SK-N-SH treated with all-trans-retinoic acid at 6 μM for 48 hours (cell line): ENCODE data around the gene ARMC6.

Source experiments
- ATAC-seq: fragments of 200-7000 bp; cut with Tn5 transposase; 3 replicates; pipeline ENCODE4 v1.9.1; 2020; ENCODE audit warnings: mild to moderate bottlenecking, moderate library complexity
- ARNTL ChIP-seq: fragments of 450-650 bp; formaldehyde crosslinking; IDR thresholded peaks from 2 replicates; pipeline ENCODE4 v1.5.0; 2020; ENCODE audit warnings: low read depth, mild to moderate bottlenecking, moderate library complexity, borderline replicate concordance
- BACH2 ChIP-seq: fragments of 250-450 bp; sonication (Bioruptor Pico); IDR thresholded peaks from 2 replicates; pipeline ENCODE4 v1.9.0; 2021; ENCODE audit warnings: mild to moderate bottlenecking, borderline replicate concordance
- CSDC2 ChIP-seq: fragments of 250-450 bp; sonication (Bioruptor Pico); IDR thresholded peaks from 2 replicates; pipeline ENCODE4 v1.5.0; 2020; ENCODE audit warnings: mild to moderate bottlenecking, moderate library complexity
- ESRRG ChIP-seq: fragments of 250-450 bp; sonication (Bioruptor Pico); IDR thresholded peaks from 2 replicates; pipeline ENCODE4 v1.6.1; 2021; ENCODE audit warnings: mild to moderate bottlenecking
- GLIS3 ChIP-seq: fragments of 250-450 bp; sonication (Bioruptor Pico); IDR thresholded peaks from 2 replicates; pipeline ENCODE4 v1.5.0; 2020; ENCODE audit warnings: mild to moderate bottlenecking, moderate library complexity
- ISL1 ChIP-seq: fragments of 250-450 bp; sonication (Bioruptor Pico); IDR thresholded peaks from 2 replicates; pipeline ENCODE4 v2.1.2; 2022; ENCODE audit warnings: mild to moderate bottlenecking, moderate library complexity
- OSR1 ChIP-seq: fragments of 250-450 bp; sonication (Bioruptor Pico); IDR thresholded peaks from 2 replicates; pipeline ENCODE4 v1.8.0; 2022; ENCODE audit warnings: moderate library complexity, mild to moderate bottlenecking, inconsistent platforms
- PPARA ChIP-seq: fragments of 250-450 bp; sonication (Bioruptor Pico); IDR thresholded peaks from 2 replicates; pipeline ENCODE4 v1.5.0; 2020; ENCODE audit warnings: mild to moderate bottlenecking, borderline replicate concordance
- SNAI2 ChIP-seq: fragments of 250-450 bp; sonication (Bioruptor Pico); IDR thresholded peaks from 2 replicates; pipeline ENCODE4 v1.5.0; 2020; ENCODE audit warnings: mild to moderate bottlenecking, moderate library complexity
- TOX ChIP-seq: fragments of 250-450 bp; sonication (Bioruptor Pico); IDR thresholded peaks from 2 replicates; pipeline ENCODE4 v1.8.0; 2021; ENCODE audit warnings: mild to moderate bottlenecking, moderate library complexity, borderline replicate concordance
- ZC3H10 ChIP-seq: fragments of 250-450 bp; sonication (Bioruptor Pico); IDR thresholded peaks from 2 replicates; pipeline ENCODE4 v1.5.1; 2021; ENCODE audit warnings: mild to moderate bottlenecking, moderate library complexity
- ZFP3 ChIP-seq: fragments of 250-450 bp; sonication (Bioruptor Pico); IDR thresholded peaks from 2 replicates; pipeline ENCODE4 v1.5.0; 2020; ENCODE audit warnings: mild to moderate bottlenecking, moderate library complexity
- ZFP30 ChIP-seq: fragments of 450-650 bp; formaldehyde crosslinking; IDR thresholded peaks from 2 replicates; pipeline ENCODE4 v1.5.0; 2022; ENCODE audit warnings: mild to moderate bottlenecking, moderate library complexity
- ZNF565 ChIP-seq: fragments of 450-650 bp; formaldehyde crosslinking; conservative IDR thresholded peaks from 2 replicates; pipeline ENCODE4 v1.5.0; 2020; ENCODE audit warnings: low read depth, mild to moderate bottlenecking, moderate library complexity
- ZNF70 ChIP-seq: fragments of 450-650 bp; formaldehyde crosslinking; IDR thresholded peaks from 2 replicates; pipeline ENCODE4 v1.5.0; 2020; ENCODE audit warnings: mild to moderate bottlenecking, moderate library complexity
- ZNF8 ChIP-seq: fragments of 450-650 bp; formaldehyde crosslinking; IDR thresholded peaks from 2 replicates; pipeline ENCODE4 v1.5.0; 2020; ENCODE audit warnings: mild to moderate bottlenecking, moderate library complexity
- TF ChIP-seq, protein P1 (sequence below): fragments of 250-450 bp; sonication (Bioruptor Pico); IDR thresholded peaks from 2 replicates; pipeline ENCODE4 v1.5.1; 2021; ENCODE audit warnings: mild to moderate bottlenecking, moderate library complexity
- TF ChIP-seq, protein P2 (sequence below): fragments of 250-450 bp; sonication (Bioruptor Pico); IDR thresholded peaks from 2 replicates; pipeline ENCODE4 v1.5.1; 2020; ENCODE audit warnings: low read depth, mild to moderate bottlenecking, moderate library complexity
- TF ChIP-seq, protein P3 (sequence below): fragments of 250-450 bp; sonication (Bioruptor Pico); IDR thresholded peaks from 2 replicates; pipeline ENCODE4 v1.5.0; 2020; ENCODE audit warnings: mild to moderate bottlenecking, moderate library complexity
- TF ChIP-seq, protein P4 (sequence below): fragments of 250-450 bp; sonication (Bioruptor Pico); IDR thresholded peaks from 2 replicates; pipeline ENCODE4 v1.8.0; 2021; ENCODE audit warnings: low read depth, mild to moderate bottlenecking, moderate library complexity, borderline replicate concordance
- TF ChIP-seq, protein P5 (sequence below): fragments of 250-450 bp; sonication (Bioruptor Pico); IDR thresholded peaks from 2 replicates; pipeline ENCODE4 v1.8.0; 2020; ENCODE audit warnings: mild to moderate bottlenecking, moderate library complexity, borderline replicate concordance

The ARMC6 gene

DNA sequence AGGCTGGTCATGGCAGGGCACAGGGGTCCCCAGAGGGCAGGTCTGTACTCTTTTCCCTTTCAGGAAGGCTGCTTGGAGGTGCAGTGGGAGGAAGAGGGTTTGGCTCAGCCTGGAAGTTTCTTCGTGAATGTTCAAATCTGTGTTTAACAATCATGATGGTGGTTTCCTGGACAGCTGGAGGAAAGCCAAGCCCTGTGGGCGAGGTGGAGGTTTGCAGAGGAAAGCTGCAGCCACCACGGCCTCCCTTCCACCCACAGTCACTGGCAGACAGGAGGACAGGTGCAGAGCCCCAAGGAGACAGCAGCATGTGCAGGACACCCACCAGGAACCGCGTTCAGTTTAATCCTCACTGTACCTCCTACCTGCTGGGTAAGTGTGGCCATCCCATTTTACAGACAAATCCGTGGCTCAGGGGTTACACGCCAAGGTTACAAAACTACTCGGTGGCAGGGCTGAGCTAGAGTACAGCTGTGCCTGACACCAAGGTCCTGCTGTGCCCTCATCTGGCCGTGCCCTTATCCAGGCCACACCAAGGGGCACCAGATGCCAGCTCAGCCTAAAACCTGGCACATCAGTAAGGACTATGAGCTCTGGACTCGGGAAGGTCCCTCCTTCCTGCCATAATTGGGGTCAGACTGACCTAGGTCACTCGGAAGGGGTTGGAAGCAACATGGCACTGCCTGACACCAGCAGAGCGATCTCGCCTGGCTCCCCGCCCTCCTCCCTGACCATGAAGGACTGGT lies 34.2 kb upstream of the ARMC6 start:
- no peak for ATAC-seq
- TF ChIP-seq ZNF70 (CRISPR knock-in tag) (no peak), OSR1 (CRISPR knock-in tag) (no peak), ZNF565 (no peak), ARNTL (CRISPR knock-in tag) (no peak), BACH2 (CRISPR knock-in tag) (no peak), GLIS3 (CRISPR knock-in tag) (no peak), ZFP3 (CRISPR knock-in tag) (no peak), TOX (CRISPR knock-in tag) (no peak)

DNA sequence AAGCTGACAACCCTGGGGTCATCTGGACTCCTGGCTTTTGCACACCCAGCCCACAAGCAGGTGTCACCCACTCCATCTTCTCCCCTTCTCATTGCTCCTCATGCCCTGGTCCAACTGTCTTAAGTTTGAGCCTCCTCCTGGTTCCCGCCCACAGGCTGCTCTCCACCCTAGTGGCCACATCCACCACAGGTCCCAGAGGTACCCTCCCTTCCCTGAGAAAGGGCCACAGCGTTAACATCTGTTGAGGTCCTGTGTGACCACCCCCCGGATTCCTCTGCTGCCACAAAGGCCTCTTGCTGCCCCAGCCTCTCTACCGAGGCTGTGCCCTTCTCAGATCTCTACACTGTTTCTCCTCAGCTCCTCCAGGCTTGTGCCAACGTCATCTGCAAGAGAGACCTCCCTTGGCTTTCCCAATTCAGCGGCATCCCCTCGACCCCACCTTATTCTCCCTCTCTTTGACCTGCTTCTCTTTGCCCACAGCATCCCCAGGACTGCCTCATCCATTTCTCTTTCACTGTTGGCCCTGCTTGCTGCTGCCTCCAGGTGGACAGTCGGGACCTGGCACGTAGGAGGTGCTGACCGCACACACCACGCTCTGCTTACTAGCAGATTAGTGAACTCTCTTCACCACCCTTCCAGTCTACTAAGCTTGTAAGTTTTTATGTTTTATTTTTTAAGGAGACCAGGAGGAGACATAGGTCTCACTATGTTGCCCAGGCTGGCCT lies 33.3 kb upstream of the ARMC6 start:
- no peak for TF ChIP-seq SNAI2 (CRISPR knock-in tag)
- no peak for TF ChIP-seq BACH2 (CRISPR knock-in tag)
- peak; percentile 47; the same call in 2 of the 3 replicates for ATAC-seq

DNA sequence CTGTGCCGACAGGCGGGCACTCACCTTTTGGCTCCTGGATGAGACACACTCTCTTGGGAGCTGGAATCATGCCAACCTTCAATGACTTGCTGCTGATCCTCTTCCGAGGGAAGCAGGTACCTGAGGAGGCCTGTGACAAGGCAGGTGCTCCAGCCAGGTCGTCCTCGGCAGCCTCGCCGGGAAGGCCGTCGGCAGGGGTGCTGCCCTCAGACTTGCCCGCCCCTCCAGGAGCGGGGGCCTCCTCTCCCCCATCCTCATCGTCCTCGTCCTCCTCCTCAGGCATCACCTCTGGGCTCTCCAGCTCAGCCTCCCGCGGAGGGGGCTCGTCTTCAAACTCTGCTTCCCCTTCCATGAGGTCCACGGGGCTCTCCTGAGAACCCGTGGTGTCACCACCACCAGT lies 29.3 kb upstream of the ARMC6 start:
- ATAC-seq: no peak
- TF ChIP-seq, protein P1, sequence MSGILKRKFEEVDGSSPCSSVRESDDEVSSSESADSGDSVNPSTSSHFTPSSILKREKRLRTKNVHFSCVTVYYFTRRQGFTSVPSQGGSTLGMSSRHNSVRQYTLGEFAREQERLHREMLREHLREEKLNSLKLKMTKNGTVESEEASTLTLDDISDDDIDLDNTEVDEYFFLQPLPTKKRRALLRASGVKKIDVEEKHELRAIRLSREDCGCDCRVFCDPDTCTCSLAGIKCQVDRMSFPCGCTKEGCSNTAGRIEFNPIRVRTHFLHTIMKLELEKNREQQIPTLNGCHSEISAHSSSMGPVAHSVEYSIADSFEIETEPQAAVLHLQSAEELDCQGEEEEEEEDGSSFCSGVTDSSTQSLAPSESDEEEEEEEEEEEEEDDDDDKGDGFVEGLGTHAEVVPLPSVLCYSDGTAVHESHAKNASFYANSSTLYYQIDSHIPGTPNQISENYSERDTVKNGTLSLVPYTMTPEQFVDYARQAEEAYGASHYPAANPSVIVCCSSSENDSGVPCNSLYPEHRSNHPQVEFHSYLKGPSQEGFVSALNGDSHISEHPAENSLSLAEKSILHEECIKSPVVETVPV: no peak
- TF ChIP-seq, protein P2, sequence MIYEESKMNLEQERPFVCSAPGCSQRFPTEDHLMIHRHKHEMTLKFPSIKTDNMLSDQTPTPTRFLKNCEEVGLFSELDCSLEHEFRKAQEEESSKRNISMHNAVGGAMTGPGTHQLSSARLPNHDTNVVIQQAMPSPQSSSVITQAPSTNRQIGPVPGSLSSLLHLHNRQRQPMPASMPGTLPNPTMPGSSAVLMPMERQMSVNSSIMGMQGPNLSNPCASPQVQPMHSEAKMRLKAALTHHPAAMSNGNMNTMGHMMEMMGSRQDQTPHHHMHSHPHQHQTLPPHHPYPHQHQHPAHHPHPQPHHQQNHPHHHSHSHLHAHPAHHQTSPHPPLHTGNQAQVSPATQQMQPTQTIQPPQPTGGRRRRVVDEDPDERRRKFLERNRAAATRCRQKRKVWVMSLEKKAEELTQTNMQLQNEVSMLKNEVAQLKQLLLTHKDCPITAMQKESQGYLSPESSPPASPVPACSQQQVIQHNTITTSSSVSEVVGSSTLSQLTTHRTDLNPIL: no peak
- TF ChIP-seq GLIS3 (CRISPR knock-in tag): no peak
- TF ChIP-seq, protein P3, sequence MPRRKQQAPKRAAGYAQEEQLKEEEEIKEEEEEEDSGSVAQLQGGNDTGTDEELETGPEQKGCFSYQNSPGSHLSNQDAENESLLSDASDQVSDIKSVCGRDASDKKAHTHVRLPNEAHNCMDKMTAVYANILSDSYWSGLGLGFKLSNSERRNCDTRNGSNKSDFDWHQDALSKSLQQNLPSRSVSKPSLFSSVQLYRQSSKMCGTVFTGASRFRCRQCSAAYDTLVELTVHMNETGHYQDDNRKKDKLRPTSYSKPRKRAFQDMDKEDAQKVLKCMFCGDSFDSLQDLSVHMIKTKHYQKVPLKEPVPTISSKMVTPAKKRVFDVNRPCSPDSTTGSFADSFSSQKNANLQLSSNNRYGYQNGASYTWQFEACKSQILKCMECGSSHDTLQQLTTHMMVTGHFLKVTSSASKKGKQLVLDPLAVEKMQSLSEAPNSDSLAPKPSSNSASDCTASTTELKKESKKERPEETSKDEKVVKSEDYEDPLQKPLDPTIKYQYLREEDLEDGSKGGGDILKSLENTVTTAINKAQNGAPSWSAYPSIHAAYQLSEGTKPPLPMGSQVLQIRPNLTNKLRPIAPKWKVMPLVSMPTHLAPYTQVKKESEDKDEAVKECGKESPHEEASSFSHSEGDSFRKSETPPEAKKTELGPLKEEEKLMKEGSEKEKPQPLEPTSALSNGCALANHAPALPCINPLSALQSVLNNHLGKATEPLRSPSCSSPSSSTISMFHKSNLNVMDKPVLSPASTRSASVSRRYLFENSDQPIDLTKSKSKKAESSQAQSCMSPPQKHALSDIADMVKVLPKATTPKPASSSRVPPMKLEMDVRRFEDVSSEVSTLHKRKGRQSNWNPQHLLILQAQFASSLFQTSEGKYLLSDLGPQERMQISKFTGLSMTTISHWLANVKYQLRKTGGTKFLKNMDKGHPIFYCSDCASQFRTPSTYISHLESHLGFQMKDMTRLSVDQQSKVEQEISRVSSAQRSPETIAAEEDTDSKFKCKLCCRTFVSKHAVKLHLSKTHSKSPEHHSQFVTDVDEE: no peak
- TF ChIP-seq CSDC2 (CRISPR knock-in tag): no peak
- TF ChIP-seq, protein P4, sequence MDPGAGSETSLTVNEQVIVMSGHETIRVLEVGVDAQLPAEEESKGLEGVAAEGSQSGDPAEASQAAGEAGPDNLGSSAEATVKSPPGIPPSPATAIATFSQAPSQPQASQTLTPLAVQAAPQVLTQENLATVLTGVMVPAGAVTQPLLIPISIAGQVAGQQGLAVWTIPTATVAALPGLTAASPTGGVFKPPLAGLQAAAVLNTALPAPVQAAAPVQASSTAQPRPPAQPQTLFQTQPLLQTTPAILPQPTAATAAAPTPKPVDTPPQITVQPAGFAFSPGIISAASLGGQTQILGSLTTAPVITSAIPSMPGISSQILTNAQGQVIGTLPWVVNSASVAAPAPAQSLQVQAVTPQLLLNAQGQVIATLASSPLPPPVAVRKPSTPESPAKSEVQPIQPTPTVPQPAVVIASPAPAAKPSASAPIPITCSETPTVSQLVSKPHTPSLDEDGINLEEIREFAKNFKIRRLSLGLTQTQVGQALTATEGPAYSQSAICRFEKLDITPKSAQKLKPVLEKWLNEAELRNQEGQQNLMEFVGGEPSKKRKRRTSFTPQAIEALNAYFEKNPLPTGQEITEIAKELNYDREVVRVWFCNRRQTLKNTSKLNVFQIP (CRISPR knock-in tag): no peak
- no peak for TF ChIP-seq ZFP3 (CRISPR knock-in tag)
- TF ChIP-seq ZNF8 (CRISPR knock-in tag): no peak
- no peak for TF ChIP-seq ZC3H10 (CRISPR knock-in tag)
- no peak for TF ChIP-seq ARNTL (CRISPR knock-in tag)
- no peak for TF ChIP-seq ZFP30 (CRISPR knock-in tag)
- TF ChIP-seq ESRRG (CRISPR knock-in tag): no peak

DNA sequence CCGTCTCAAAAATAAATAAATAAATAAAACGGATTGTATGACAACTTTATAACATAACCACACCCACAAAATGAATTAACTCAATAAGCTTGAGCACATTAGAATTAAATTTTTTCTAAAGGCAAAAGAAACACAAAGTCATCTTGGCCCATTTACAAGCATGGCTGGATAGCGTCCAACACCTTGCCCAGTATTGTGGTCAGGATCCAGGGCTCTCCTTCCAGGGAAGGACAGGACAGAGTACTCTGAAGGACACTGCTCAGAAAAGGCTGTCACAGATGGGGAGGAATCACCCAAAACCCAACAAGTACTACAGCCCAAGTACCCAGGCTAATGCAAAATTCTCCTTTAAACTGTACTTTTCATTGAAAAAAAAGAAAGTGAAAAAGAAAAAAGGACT lies 27.2 kb upstream of the ARMC6 start:
- ATAC-seq: no peak
- TF ChIP-seq PPARA: no peak
- no peak for TF ChIP-seq ZNF8 (CRISPR knock-in tag)
- no peak for TF ChIP-seq ZC3H10 (CRISPR knock-in tag)
- no peak for TF ChIP-seq ARNTL (CRISPR knock-in tag)
- TF ChIP-seq, protein P3: no peak
- TF ChIP-seq, protein P5, sequence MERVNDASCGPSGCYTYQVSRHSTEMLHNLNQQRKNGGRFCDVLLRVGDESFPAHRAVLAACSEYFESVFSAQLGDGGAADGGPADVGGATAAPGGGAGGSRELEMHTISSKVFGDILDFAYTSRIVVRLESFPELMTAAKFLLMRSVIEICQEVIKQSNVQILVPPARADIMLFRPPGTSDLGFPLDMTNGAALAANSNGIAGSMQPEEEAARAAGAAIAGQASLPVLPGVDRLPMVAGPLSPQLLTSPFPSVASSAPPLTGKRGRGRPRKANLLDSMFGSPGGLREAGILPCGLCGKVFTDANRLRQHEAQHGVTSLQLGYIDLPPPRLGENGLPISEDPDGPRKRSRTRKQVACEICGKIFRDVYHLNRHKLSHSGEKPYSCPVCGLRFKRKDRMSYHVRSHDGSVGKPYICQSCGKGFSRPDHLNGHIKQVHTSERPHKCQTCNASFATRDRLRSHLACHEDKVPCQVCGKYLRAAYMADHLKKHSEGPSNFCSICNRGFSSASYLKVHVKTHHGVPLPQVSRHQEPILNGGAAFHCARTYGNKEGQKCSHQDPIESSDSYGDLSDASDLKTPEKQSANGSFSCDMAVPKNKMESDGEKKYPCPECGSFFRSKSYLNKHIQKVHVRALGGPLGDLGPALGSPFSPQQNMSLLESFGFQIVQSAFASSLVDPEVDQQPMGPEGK (CRISPR knock-in tag): no peak
- no peak for TF ChIP-seq ZFP3 (CRISPR knock-in tag)
- TF ChIP-seq ZNF565: no peak
- no peak for TF ChIP-seq ESRRG (CRISPR knock-in tag)
- no peak for TF ChIP-seq TOX (CRISPR knock-in tag)
- TF ChIP-seq ISL1 (CRISPR knock-in tag): no peak
- TF ChIP-seq OSR1 (CRISPR knock-in tag): no peak
- no peak for TF ChIP-seq ZNF70 (CRISPR knock-in tag)
